Lower leg skin (tissue), 3 donors: ENCODE data around the gene AGPS.

ENCODE experiments used
- POLR2A ChIP-seq, 2 donors: fragments of 450-650 bp; IDR thresholded peaks; one replicate each; pipeline ENCODE4 v1.6.1; 2016 to 2017; ENCODE audit warnings: antibody characterized with exemption in 2 of 2, mild to moderate bottlenecking in 1 of 2, moderate library complexity in 1 of 2
- TF ChIP-seq, protein P1 (sequence below), 3 donors: fragments of 450-650 bp; IDR thresholded peaks; one replicate each; pipeline ENCODE4 v1.5.1; 2016; ENCODE audit warnings: antibody characterized with exemption in 3 of 3, mild to moderate bottlenecking in 3 of 3, moderate library complexity in 2 of 3

DNA sequence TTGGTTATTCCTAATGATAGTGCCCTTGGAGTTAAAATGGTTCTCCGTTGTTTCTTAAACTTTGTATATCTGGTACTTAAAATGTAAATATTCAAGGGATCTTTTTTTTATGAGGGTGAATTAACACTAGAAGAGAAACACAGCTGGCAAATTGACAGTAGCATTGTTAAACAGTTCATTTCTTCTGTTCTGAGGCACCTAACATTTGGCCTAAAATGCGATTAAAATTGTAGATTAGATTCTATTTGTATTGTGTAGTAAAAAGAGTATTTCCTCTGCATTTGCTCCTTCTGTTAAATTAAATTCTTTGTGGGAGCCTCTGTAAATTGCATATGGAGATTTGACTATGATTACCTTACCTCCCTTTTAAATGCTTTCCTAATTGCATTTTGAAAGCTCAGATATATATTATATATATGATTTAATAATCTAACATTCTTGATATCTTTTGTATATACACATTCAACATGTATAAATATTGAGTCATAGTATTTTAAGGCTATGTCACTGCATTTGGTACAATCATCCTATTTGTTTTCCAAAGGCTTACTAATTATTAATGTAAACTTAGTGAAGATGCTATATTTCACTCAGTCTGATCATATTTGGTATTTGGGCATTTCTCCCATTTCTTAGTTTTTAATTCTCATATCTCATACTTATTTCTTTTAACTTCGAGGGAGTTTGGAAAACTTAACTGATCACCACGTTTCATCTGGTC is 124.4 kb downstream of the AGPS start:
- TF ChIP-seq, protein P1, sequence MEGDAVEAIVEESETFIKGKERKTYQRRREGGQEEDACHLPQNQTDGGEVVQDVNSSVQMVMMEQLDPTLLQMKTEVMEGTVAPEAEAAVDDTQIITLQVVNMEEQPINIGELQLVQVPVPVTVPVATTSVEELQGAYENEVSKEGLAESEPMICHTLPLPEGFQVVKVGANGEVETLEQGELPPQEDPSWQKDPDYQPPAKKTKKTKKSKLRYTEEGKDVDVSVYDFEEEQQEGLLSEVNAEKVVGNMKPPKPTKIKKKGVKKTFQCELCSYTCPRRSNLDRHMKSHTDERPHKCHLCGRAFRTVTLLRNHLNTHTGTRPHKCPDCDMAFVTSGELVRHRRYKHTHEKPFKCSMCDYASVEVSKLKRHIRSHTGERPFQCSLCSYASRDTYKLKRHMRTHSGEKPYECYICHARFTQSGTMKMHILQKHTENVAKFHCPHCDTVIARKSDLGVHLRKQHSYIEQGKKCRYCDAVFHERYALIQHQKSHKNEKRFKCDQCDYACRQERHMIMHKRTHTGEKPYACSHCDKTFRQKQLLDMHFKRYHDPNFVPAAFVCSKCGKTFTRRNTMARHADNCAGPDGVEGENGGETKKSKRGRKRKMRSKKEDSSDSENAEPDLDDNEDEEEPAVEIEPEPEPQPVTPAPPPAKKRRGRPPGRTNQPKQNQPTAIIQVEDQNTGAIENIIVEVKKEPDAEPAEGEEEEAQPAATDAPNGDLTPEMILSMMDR (IDR thresholded peaks at IDR 0.05), result no peak
- no peak for TF ChIP-seq POLR2A (IDR thresholded peaks at IDR 0.05)
